ENCODE results near the gene PLXNB3.

DNA sequence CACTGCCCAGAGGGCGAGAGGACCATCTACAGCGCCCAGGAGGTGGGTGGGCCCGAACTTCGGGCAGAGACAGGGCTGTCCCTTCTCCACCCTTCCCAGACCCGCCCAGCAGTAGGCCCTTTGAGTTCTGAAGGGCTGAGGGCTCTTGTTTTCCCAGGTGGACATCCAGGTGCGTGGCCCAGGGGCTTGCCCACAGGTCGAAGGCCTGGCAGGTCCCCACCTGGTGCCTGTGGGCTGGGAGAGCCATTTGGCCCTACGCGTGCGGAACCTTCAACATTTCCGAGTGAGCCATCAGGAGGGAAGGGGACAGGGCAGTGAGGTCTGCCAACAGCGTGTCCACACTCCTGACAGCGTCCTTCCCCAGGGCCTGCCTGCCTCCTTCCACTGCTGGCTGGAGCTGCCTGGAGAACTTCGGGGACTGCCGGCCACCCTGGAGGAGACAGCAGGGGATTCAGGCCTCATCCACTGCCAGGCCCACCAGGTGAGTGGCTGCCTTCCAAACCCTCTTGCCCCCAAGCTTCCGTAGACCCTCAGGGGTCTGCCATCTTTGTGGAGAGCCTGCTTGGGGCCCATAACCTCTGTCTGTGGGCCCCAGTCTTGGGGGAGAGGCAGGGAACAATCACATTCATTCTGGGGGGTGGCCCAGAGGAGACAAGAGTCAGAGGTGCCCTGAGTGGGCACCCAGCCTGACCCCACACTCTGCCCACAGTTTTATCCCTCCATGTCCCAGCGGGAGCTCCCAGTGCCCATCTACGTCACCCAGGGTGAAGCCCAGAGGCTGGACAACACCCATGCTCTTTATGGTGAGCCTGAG is 6.8 kb downstream of the PLXNB3 start:
- TF ChIP-seq POLR2AphosphoS5 (IDR thresholded peaks at IDR 0.05; ENCODE audit: low read depth, low read length), result no peak
- no peak for TF ChIP-seq SIN3A (IDR thresholded peaks at IDR 0.05; ENCODE audit: borderline replicate concordance, insufficient read depth, low read depth, low read length)
- no peak for TF ChIP-seq CTCF (IDR thresholded peaks at IDR 0.05)
- no peak for TF ChIP-seq REST (IDR thresholded peaks at IDR 0.05; ENCODE audit: insufficient read depth in 1 of 2, low read depth in 2 of 2, low read length in 1 of 2)
